ENCODE measurements around the gene KCNT2.

The KCNT2 gene

DNA sequence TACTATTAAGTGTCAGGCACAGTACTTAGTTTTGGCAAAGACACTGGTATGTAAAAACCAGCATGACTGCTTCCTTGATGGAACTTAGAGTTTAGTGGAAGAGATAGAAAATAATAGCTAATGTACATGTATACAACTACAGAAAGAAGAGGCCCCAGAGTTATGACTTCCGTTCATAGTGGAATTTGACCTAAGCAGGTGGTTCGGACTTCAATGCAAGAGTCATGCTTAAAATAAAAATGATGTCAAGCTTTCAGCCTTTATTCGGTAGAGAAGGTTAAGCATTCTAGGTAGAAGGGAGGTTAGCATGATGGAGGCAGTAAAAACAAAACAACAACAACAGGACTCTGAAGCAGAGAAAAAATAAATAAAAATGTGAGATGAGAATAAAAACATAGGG lies 165.9 kb downstream of the KCNT2 start:
- no peak for DNase-seq

- no peak for DNase-seq
Observed at GRCh38 chr1:196440711-196441110, 167.5 kb downstream of the KCNT2 start.

DNA sequence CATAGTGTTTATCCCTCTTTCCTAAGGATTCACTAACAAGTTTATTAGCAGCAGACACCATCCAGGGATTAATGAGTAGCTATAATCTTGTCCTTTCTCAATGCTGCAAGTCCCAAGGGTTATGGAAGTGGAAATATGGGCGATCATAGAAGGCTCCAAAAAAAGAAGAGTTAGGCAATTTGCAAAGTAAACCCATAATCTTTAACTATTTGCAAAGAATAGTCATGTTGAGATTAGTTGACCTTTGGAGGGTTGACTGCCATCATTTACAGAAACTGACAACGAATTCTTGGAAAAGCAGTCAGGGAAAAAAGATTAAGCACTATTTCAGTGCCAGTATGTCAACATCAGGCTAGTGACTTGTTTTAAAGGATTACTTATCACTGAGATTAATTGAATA lies 169.9 kb downstream of the KCNT2 start:
- DNase-seq: no peak

DNA sequence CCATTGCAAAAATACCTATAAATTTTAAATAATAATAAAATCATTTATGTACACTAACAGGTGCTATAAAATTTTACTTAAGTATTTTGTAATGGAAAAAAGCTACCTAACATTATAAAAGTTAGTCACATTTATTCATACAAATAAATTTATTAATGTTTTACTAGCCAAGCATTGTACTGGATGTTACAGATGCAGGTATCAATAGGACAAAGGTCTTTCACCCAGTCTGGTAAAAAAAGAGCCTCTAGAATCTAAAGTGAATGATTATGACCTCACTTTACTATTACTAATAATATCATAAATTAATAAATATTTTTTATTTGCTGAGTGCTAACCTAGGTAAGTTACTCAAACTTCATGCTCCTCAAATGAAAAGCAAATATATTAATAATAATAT lies 170.6 kb downstream of the KCNT2 start:
- DNase-seq: no peak

GRCh38 chr1:196433000-196433399 lies 175.2 kb downstream of the KCNT2 start:
- no peak for DNase-seq

- DNase-seq: no peak
Observed at GRCh38 chr1:196427976-196428734, 180.1 kb downstream of the KCNT2 start.

- DNase-seq: no peak
Observed at GRCh38 chr1:196425513-196425912, 182.7 kb downstream of the KCNT2 start.

DNA sequence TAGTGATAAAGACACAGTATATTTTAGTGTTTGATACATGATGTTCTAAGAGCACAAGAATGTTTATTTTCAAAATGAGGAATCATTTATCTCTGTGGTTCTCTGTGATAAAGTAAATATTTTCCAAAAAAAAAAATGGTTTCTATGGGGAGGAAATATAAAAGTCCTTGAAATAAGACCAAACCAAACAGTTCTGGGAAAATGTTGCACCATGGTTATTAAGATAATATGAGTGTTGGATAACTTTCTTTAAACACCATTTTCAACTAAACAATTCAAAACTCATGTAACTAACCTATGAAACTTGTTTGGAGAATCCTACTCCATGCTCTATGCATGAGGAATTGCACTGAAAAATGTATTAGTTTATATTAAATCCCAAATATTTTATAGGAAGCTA lies 184.6 kb downstream of the KCNT2 start:
- DNase-seq: no peak

GRCh38 chr1:196418772-196419171 lies 189.5 kb downstream of the KCNT2 start:
- no peak for DNase-seq

- no peak for DNase-seq
Observed at GRCh38 chr1:196415978-196416377, 192.3 kb downstream of the KCNT2 start.

DNA sequence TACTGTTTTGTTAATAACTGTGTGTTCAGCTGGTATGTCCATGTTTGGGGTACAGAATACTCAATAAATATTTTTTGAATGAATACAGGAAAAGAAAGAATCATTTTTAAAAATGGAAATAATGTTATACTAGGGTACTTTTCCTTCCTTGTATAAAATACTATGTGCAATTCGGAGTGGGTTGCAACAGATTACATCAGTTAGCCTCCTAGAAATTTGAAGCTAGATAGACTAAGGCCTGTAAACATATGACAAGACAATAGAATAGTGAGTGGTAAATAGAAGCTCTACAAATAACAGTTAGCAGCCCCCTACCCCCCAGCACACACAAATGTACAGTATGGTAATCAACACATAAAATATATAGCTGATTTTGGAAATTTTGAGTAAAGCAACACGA lies 195.9 kb downstream of the KCNT2 start:
- DNase-seq: no peak

DNA sequence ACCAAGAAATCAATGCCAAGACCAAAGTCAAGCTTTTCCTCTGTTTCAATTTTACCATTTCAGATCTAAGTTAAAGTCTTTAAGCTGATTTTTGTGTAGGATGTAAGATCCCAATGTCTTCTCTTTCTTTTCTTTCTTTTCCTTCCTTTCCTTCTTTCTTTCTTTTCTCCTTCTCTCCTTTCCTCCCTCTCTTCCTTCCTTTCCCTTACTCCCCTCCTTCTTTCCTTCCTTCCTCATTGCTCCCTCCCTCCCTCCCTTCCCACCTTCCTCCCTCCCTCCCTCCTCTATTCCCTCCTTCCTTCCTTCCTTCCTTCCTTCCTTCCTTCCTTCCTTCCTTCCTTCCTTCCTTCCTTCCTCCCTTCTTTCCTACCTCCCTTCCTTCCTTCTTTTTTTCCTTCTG lies 197.5 kb downstream of the KCNT2 start:
- DNase-seq: no peak

DNA sequence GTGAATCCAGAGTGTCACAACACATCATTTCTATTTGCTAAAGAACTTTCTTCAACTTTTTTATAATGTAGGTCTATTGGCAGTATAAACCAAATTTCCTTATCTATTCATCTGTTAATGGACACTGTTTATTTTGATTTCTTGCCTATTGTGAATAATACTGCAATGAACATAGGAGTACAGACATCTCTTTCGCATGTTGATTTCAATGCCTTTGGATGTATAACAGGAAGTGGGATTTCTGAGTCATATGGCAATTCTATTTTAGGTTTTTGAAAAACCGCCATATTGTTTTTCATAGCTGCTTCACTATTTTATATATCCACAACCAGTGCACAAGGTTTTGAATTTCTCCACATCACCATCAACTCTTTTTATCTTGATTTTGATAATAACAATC lies 198.7 kb downstream of the KCNT2 start:
- DNase-seq: no peak

GRCh38 chr1:196407358-196408051 lies 200.7 kb downstream of the KCNT2 start:
- DNase-seq: no peak

DNA sequence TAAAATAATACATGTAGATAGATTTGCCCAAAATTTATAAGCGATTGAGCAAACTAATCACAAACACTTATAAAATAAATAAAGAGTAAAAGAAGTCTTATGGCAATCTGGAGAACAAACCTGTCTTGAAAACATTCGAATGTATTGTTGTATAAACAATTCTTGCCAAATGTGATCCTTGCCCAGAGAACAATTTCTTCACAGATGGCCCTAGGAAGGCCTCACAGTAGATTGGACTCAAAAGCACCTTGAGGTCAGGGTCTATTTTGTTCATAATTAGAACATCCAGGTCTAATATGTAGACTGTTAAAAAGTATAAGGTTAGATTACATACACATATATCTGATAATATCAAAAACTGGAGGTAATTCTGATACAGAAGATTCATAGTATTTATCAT lies 202.4 kb downstream of the KCNT2 start:
- DNase-seq: no peak

DNA sequence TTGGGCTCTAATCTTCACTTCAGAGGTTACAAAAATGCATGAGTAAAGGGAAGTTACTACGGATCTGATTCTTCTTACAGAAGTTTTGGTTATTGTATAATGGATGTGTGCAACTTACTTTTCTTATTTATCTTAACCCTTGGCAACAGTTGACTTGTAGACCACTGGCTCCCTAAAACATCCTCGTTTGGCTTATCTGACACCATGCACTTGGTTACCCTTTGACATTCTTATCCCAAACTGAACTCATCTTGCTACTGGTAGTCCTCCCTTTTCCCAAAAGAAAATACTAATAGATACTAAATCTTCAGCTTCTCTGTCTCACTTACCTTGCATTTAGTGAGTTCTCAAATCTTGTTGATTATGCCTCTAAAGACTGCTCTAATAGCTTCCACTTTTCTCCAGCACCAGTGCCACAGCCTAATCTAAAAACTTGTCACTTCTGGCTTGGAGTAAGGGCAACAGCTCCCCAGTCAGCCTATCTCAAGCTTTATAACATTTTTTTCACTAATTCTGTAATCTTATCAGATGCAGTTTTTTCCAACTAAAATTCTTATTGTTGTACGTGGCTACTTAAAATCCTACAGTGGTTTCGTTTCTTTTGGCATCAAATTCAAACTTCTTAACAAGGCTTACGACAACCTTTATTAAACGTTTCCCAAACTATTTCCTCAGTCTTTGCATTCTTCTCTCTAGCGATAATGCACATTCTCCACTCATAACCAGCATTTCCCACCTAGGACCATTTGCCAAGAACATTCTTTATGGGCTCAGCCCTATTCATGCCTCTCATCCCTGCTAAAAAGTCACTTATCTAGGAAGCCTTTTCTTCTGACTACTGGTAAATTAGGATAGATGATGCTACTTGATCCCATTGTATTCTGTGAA lies 204.2 kb downstream of the KCNT2 start:
- DNase-seq: no peak

GRCh38 chr1:196401891-196402290 lies 206.3 kb downstream of the KCNT2 start:
- DNase-seq: no peak

GRCh38 chr1:196401452-196401833 lies 206.8 kb downstream of the KCNT2 start:
- DNase-seq: no peak

DNA sequence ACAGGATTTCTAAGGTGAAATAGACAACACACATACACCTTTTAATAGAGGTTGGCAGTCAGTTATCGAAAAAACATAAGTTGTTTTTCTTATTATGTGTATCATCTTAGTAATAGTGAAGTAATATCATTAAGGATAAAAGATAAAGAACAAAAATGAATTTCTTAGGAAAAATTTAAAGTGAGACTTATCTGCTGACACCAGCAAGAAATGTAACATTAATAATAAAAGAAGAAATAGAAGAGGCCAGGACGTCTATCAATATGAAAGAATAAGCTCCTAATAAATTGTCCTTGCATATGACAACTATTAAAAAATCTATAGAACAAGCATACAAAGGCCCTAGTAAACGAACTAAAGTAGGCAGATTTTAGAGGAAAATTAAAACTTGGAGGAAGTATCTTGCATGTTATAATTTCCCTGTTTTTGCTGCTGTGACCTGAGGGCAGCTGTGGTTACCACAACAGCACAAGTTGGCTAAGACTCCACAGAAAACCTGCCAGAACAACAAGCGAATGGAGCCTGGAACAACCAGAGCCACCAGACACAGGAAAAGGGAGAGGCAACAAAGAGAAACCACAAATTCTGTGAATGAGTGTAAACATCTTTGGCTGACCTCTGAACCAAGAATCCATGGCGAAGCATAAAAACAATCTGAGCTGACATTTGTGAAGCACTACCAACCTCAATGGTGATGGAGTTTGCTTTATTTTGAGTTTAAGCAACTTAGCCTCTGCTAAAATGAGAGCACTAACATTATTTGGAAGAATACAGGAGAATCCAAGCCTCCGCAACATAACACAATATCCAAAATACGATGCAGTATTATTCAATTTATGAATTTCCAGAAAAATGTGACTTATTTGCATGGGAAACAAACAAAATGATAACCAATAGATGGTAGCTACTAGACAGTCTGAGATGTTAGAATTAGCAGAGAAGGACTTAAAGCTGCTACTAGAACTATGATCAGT lies 207.5 kb downstream of the KCNT2 start:
- no peak for DNase-seq

DNA sequence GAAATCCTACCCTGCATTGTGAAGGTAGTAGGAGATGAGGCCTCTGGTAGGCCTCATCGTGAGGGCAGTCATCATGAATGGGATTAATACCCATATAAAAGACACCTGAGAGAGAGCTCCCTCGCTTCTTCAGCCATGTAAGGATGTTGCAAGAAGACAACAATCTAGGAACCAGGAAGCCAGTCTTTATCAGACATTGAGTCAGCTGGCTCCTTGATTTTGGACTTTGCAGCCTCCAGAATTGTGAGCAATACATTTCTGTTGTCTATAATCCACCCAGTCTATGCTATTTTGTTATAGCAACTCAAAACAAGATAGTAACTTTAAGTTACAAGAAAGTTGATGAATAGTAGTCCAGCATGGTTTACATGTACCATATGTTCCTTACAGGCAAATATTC lies 208.5 kb downstream of the KCNT2 start:
- DNase-seq: no peak

GRCh38 chr1:196393742-196394141 lies 214.5 kb downstream of the KCNT2 start:
- no peak for DNase-seq

DNA sequence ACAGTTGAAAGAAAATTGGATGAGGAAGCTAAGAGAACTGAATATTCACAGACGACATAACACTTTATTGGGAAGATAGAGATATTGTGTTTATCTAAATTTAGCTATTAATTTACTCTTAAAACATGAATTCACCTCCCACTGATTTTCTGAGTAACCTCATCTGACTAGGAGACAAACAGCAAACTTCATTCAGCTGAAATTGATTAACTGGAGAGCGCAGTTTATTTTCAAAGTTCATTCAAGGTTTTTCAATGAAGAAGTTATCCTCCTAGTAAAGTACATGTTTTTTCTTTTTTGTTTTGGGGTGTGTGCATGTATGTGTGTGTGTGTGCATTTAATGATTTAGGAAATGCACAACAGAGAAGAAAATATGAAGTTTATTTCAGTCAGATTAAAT lies 215.0 kb downstream of the KCNT2 start:
- DNase-seq: no peak

DNA sequence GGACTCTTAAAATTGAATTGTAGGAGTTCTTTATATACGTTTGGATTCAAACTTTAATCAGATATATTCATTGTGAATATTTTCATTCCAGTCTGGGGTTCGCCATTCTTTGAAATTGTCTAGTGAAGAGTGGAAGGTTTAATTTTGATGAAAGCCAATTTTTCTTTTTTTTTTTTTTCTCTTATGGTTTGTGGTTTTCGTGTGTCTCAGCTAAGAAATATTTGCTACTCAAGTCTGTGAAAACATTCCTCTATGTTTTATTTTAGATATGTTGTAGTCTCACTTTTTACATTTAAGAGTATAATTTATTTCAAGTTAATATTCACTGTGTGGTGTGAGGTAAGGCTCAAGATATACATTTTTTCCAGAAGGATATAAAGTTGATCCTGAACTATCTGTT lies 220.5 kb downstream of the KCNT2 start:
- DNase-seq: no peak

Measured in stimulated activated CD4-positive, alpha-beta T cell treated with anti-CD3 and anti-CD28 coated beads, Interleukin-2, amount 100 ng/mL, for 24 hours (primary cell).